Adipocyte (in vitro differentiated cells): ENCODE measurements around the gene PUS3.
"Not testable (repeated sequence)": the region's sequence is repeated elsewhere in the genome, so short reads cannot be mapped to it uniquely, and the experiment has no call there.

Experiments
- DNase-seq: peaks from one replicate; pipeline ENCODE4 v3.0.0-alpha.2; 2015; ENCODE audit warnings: low read depth
- H3K27me3 ChIP-seq: replicated peaks from 2 replicates; pipeline ENCODE4 v1.7.0; 2013; ENCODE audit warnings: mild to moderate bottlenecking, low read length, moderate library complexity; ENCODE audit not compliant: control insufficient read depth, insufficient read depth
- H3K36me3 ChIP-seq: 2 replicates; pipeline ENCODE4 v1.7.0; 2013; ENCODE audit warnings: low read length, mild to moderate bottlenecking, moderate library complexity; ENCODE audit not compliant: control insufficient read depth, insufficient read depth, severe bottlenecking
- H3K4me1 ChIP-seq: 2 replicates; pipeline ENCODE4 v1.7.0; 2013; ENCODE audit warnings: mild to moderate bottlenecking, low read length, moderate library complexity; ENCODE audit not compliant: control insufficient read depth, insufficient read depth
- H3K4me3 ChIP-seq: 2 replicates; pipeline ENCODE4 v1.7.0; 2013; ENCODE audit warnings: mild to moderate bottlenecking, low read length, moderate library complexity
- H3K9ac ChIP-seq: 2 replicates; pipeline ENCODE4 v1.7.0; 2013; ENCODE audit warnings: mild to moderate bottlenecking, low read length, moderate library complexity
- H3K9me3 ChIP-seq: 2 replicates; pipeline ENCODE4 v1.7.0; 2013; ENCODE audit warnings: mild to moderate bottlenecking, low read length, moderate library complexity; ENCODE audit not compliant: control insufficient read depth

The PUS3 gene

GRCh38 chr11:125925247-125925740, 22.3 kb upstream of the PUS3 start:
- peaks cover 6% of the 10 kb centered on the region for H3K27me3 ChIP-seq
- H3K9ac ChIP-seq, result no peak overlapping the region
- H3K9me3 ChIP-seq, result no peaks in the 10 kb centered on the region
- no peak for DNase-seq
- H3K36me3 ChIP-seq, result no peaks in the 10 kb centered on the region
- H3K4me1 ChIP-seq, result no peaks in the 10 kb centered on the region
- H3K4me3 ChIP-seq, result no peak overlapping the region

GRCh38 chr11:125924384-125925007, 21.5 kb upstream of the PUS3 start:
- no peaks in the 10 kb centered on the region for H3K36me3 ChIP-seq
- H3K4me3 ChIP-seq, result no peak overlapping the region
- no peak overlapping the region for H3K9ac ChIP-seq
- H3K9me3 ChIP-seq, result no peaks in the 10 kb centered on the region
- no peaks in the 10 kb centered on the region for H3K4me1 ChIP-seq
- DNase-seq, result no peak
- H3K27me3 ChIP-seq, result peaks cover 11% of the 10 kb centered on the region

- DNase-seq, result no peak
- no peak overlapping the region for H3K9ac ChIP-seq
- peaks cover 19% of the 10 kb centered on the region for H3K27me3 ChIP-seq
- no peak overlapping the region for H3K4me3 ChIP-seq
- H3K4me1 ChIP-seq, result no peaks in the 10 kb centered on the region
- no peaks in the 10 kb centered on the region for H3K9me3 ChIP-seq
- no peaks in the 10 kb centered on the region for H3K36me3 ChIP-seq
Observed at GRCh38 chr11:125923633-125924032, 20.6 kb upstream of the PUS3 start.

GRCh38 chr11:125923012-125923579, 20.1 kb upstream of the PUS3 start:
- no peak overlapping the region for H3K4me3 ChIP-seq
- no peaks in the 10 kb centered on the region for H3K4me1 ChIP-seq
- peak; percentile 93 for DNase-seq
- no peaks in the 10 kb centered on the region for H3K36me3 ChIP-seq
- peaks cover 25% of the 10 kb centered on the region for H3K27me3 ChIP-seq
- H3K9me3 ChIP-seq, result no peaks in the 10 kb centered on the region
- no peak overlapping the region for H3K9ac ChIP-seq

GRCh38 chr11:125922156-125922555, 19.1 kb upstream of the PUS3 start:
- H3K9ac ChIP-seq, result no peak overlapping the region
- H3K36me3 ChIP-seq, result no peaks in the 10 kb centered on the region
- no peaks in the 10 kb centered on the region for H3K9me3 ChIP-seq
- no peaks in the 10 kb centered on the region for H3K4me1 ChIP-seq
- DNase-seq, result no peak
- no peak overlapping the region for H3K4me3 ChIP-seq
- peaks cover 30% of the 10 kb centered on the region for H3K27me3 ChIP-seq

GRCh38 chr11:125921042-125921441, 18.0 kb upstream of the PUS3 start:
- Histone ChIP-seq H3K9me3 (no peaks in the 10 kb centered on the region), H3K4me1 (no peaks in the 10 kb centered on the region), H3K4me3 (no peak overlapping the region), H3K36me3 (no peaks in the 10 kb centered on the region), H3K9ac (no peak overlapping the region), H3K27me3 (peaks cover 38% of the 10 kb centered on the region)
- no peak for DNase-seq

GRCh38 chr11:125918140-125918840, 15.3 kb upstream of the PUS3 start:
- Histone ChIP-seq H3K36me3 (no peaks in the 10 kb centered on the region), H3K4me3 (no peak overlapping the region), H3K9ac (no peak overlapping the region), H3K9me3 (no peaks in the 10 kb centered on the region), H3K4me1 (no peaks in the 10 kb centered on the region), H3K27me3 (peaks cover 38% of the 10 kb centered on the region)
- no peak for DNase-seq

GRCh38 chr11:125916683-125917347, 13.8 kb upstream of the PUS3 start:
- peaks cover 38% of the 10 kb centered on the region for H3K27me3 ChIP-seq
- no peaks in the 10 kb centered on the region for H3K9me3 ChIP-seq
- H3K9ac ChIP-seq, result no peak overlapping the region
- DNase-seq, result no peak
- no peaks in the 10 kb centered on the region for H3K36me3 ChIP-seq
- H3K4me1 ChIP-seq, result no peaks in the 10 kb centered on the region
- H3K4me3 ChIP-seq, result no peak overlapping the region

- H3K36me3 ChIP-seq, H3K9me3 ChIP-seq, H3K4me1 ChIP-seq, H3K9ac ChIP-seq, DNase-seq, H3K4me3 ChIP-seq: not testable (repeated sequence)
- H3K27me3 ChIP-seq, result peaks cover 28% of the 10 kb centered on the region
Observed at GRCh38 chr11:125914601-125915000, 11.6 kb upstream of the PUS3 start.

- Histone ChIP-seq H3K4me1 (no peaks in the 10 kb centered on the region), H3K9me3 (no peaks in the 10 kb centered on the region), H3K27me3 (peaks cover 6% of the 10 kb centered on the region), H3K4me3 (no peak overlapping the region), H3K36me3 (no peaks in the 10 kb centered on the region), H3K9ac (no peak overlapping the region)
- DNase-seq, result no peak
Observed at GRCh38 chr11:125910226-125910849, 7.3 kb upstream of the PUS3 start.

- peaks cover 5% of the 10 kb centered on the region for H3K9me3 ChIP-seq
Observed at GRCh38 chr11:125904678-125905077, 1.7 kb upstream of the PUS3 start.

More at GRCh38 chr11:125904678-125905077, 1.7 kb upstream of the PUS3 start:
- Histone ChIP-seq H3K4me1 (peaks cover 13% of the 10 kb centered on the region), H3K36me3 (peaks cover 8% of the 10 kb centered on the region), H3K9ac (no peak overlapping the region), H3K27me3 (peaks cover 17% of the 10 kb centered on the region), H3K4me3 (no peak overlapping the region)
- DNase-seq, result no peak
